CD4-positive, alpha-beta T cell (primary cell): ENCODE data around the gene ACSL5. TPM values are rescaled to one million over a fixed set of nuclear protein-coding genes. Genes with fewer than 3 reads are reported as not detected.

ENCODE experiments used
- ATAC-seq: fragments of 200-7000 bp; cut with Tn5 transposase; one replicate; pipeline ENCODE4 v1.10.0; 2022; ENCODE audit warnings: mild to moderate bottlenecking; ENCODE audit not compliant: poor library complexity
- CTCF ChIA-PET: fragments of 350-600 bp; sonication (Branson Sonifier 250); formaldehyde crosslinking; loops from one replicate; lab custom pipeline; 2021; ENCODE audit warnings: antibody characterized with exemption, inconsistent platforms; lab: Charles Lee
- POLR2A ChIA-PET: fragments of 350-600 bp; sonication (Branson Sonifier 250); formaldehyde crosslinking; loops from one replicate; lab custom pipeline; 2021; ENCODE audit warnings: antibody characterized with exemption, inconsistent platforms; lab: Charles Lee
- DNase-seq, 14 experiments: peaks; one replicate each; pipeline ENCODE4 v3.0.0-alpha.2; 2013 to 2020; ENCODE audit warnings: mixed read lengths in 2 of 14
- H3K27ac ChIP-seq, 2 donors: one replicate each; pipeline versions ENCODE4 v1.5.1 to v1.7.0; 2013; ENCODE audit warnings: low read length in 2 of 2, low read depth in 1 of 2, mild to moderate bottlenecking in 1 of 2
- H3K27me3 ChIP-seq, 2 experiments: 1 replicate in 1 of 2; 2 replicates in 1 of 2; pipeline versions ENCODE4 v1.6.1 to v1.7.0; 2013; ENCODE audit warnings: low read length in 2 of 2, control low read depth in 1 of 2, mild to moderate bottlenecking in 1 of 2, moderate library complexity in 1 of 2; ENCODE audit not compliant: insufficient read depth in 2 of 2, control insufficient read depth in 1 of 2
- H3K36me3 ChIP-seq: one replicate; pipeline ENCODE4 v1.6.1; 2013; ENCODE audit warnings: low read length, control low read depth; ENCODE audit not compliant: insufficient read depth
- H3K4me1 ChIP-seq: one replicate; pipeline ENCODE4 v1.6.1; 2013; ENCODE audit warnings: low read length, control low read depth; ENCODE audit not compliant: insufficient read depth
- H3K4me3 ChIP-seq: one replicate; pipeline ENCODE4 v1.5.1; 2013; ENCODE audit warnings: mild to moderate bottlenecking, low read length, moderate library complexity
- H3K9me3 ChIP-seq, 2 experiments: 1 replicate in 1 of 2; 2 replicates in 1 of 2; pipeline versions ENCODE4 v1.6.1 to v1.7.0; 2013; ENCODE audit warnings: low read length in 2 of 2, mild to moderate bottlenecking in 2 of 2, control low read depth in 1 of 2, moderate library complexity in 1 of 2; ENCODE audit not compliant: control insufficient read depth in 1 of 2, insufficient read depth in 1 of 2
- H3K27ac Mint-ChIP-seq: one replicate; pipeline ENCODE4 v1.8.0; 2020; ENCODE audit warnings: mixed read lengths
- H3K27me3 Mint-ChIP-seq: one replicate; pipeline ENCODE4 v1.8.0; 2021; ENCODE audit warnings: mixed read lengths
- H3K36me3 Mint-ChIP-seq: one replicate; pipeline ENCODE4 v1.8.0; 2021; ENCODE audit warnings: low read depth, mixed read lengths
- H3K4me1 Mint-ChIP-seq: one replicate; pipeline ENCODE4 v1.8.0; 2021; ENCODE audit warnings: low read depth, mixed read lengths
- H3K4me3 Mint-ChIP-seq: one replicate; pipeline ENCODE4 v1.8.0; 2020; ENCODE audit warnings: mild to moderate bottlenecking, mixed read lengths
- H3K9me3 Mint-ChIP-seq: one replicate; pipeline ENCODE4 v1.8.0; 2020; ENCODE audit warnings: mixed read lengths
- intact Hi-C, 2 experiments: fragments of 100-400 bp; cut with DNase I in 1 of 2; cut with micrococcal nuclease in 1 of 2; formaldehyde crosslinking; loops; one replicate each; pipeline versions ENCODE4 v1.15.1 to v1.9.0; 2023 to 2025; cut with DNase I, micrococcal nuclease
- total RNA-seq, 174 experiments: library from RNA in 2 of 174; stranded (reverse) in 2 of 174; gene quantifications; one replicate each; pipeline ENCODE4 v1.2.3 and lab custom pipeline; 2021 to 2026
- TF ChIP-seq, protein P1 (sequence below): fragments of 200-600 bp; IDR thresholded peaks from one replicate; pipeline ENCODE4 v1.8.0; 2022; ENCODE audit warnings: antibody characterized with exemption, mild to moderate bottlenecking

ACSL5 gene
- total RNA-seq, 2 experiments from 2014 or later: 11.4 to 14.1 TPM

DNA sequence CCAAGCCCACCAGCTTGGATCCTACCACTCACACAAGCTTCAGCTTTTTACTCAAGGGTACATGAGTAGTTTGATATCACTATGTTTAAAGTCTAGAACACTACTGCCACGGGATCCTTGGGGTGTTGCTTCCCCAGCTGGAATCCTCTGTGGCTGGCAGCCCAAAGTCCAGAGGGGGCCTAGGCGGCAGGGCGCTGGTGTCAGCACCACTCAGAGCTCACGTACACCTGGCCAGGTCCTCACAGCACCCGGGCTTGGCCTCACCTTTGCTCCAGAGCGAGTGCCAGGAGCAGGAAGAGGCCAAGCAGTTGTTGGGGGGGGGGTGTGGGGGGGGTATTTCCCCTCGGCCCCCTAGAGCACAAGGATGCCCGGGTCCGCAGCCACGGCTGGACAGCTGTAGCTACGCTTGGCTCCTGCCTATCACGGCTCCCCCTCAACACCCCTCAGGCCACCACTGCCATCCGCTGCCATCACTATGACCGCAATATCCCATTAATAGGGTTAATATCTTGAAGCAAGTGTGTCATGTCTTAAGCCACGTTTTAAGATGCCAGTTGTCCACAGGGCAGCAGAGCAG, 55.8 kb downstream of the ACSL5 start:
- ATAC-seq (no peak), DNase-seq (no peak)
- H3K27me3 ChIP-seq: no peaks in the 10 kb centered on the region
- Mint-ChIP-seq H3K36me3 (peaks cover 91% of the 10 kb centered on the region), H3K4me1 (no peaks in the 10 kb centered on the region), H3K27ac (peak overlapping the region; percentile 40), H3K4me3 (no peak overlapping the region), H3K9me3 (no peaks in the 10 kb centered on the region), H3K27me3 (no peaks in the 10 kb centered on the region)
- H3K4me1 ChIP-seq: no peaks in the 10 kb centered on the region
- ChIA-PET CTCF (no interaction called here), POLR2A (no interaction called here)
- TF ChIP-seq, protein P1, sequence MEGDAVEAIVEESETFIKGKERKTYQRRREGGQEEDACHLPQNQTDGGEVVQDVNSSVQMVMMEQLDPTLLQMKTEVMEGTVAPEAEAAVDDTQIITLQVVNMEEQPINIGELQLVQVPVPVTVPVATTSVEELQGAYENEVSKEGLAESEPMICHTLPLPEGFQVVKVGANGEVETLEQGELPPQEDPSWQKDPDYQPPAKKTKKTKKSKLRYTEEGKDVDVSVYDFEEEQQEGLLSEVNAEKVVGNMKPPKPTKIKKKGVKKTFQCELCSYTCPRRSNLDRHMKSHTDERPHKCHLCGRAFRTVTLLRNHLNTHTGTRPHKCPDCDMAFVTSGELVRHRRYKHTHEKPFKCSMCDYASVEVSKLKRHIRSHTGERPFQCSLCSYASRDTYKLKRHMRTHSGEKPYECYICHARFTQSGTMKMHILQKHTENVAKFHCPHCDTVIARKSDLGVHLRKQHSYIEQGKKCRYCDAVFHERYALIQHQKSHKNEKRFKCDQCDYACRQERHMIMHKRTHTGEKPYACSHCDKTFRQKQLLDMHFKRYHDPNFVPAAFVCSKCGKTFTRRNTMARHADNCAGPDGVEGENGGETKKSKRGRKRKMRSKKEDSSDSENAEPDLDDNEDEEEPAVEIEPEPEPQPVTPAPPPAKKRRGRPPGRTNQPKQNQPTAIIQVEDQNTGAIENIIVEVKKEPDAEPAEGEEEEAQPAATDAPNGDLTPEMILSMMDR: no peak
- H3K4me3 ChIP-seq: no peak overlapping the region
- peak overlapping the region in 1 of 2 donors; percentile 16 for H3K27ac ChIP-seq
- H3K36me3 ChIP-seq: peaks cover 94% of the 10 kb centered on the region
- H3K9me3 ChIP-seq: no peaks in the 10 kb centered on the region
- intact Hi-C loops: no loop called here

DNA sequence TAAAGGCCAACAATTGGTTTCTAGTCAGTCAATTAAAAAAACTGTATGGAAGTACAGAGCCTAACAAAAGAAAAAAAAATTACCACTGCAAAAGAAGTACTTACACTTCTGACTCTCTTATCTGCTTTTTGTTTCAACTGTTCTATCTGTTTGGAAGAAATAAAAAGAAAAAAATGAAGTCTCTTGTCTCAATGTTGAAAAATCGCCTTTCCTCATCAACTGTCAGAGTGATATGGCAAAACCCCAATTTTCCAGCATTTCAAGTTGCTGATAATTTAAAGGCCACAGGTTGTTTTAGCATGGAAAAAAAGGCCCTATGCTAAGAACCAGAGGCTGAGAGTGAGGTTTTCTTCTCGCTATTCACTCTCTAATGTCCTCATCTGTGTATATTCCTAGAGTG, 59.2 kb downstream of the ACSL5 start:
- intact Hi-C loops: no loop called here
- no peaks in the 10 kb centered on the region for H3K27me3 ChIP-seq
- DNase-seq (no peak), ATAC-seq (no peak)
- H3K4me3 Mint-ChIP-seq: no peak overlapping the region
- no peak overlapping the region for H3K4me3 ChIP-seq
- H3K9me3 Mint-ChIP-seq: no peaks in the 10 kb centered on the region
- POLR2A ChIA-PET: no interaction called here
- H3K36me3 ChIP-seq: peaks cover 80% of the 10 kb centered on the region
- H3K27me3 Mint-ChIP-seq: no peaks in the 10 kb centered on the region
- TF ChIP-seq, protein P1: no peak
- no peaks in the 10 kb centered on the region for H3K4me1 ChIP-seq
- peaks cover 88% of the 10 kb centered on the region for H3K36me3 Mint-ChIP-seq
- H3K27ac Mint-ChIP-seq: no peak overlapping the region
- H3K9me3 ChIP-seq: no peaks in the 10 kb centered on the region
- CTCF ChIA-PET: interaction anchor here (1.3 kb wide), 1 partner anchor 17 kb away, joined by 6 read pairs; no protein-coding TSS in a partner anchor
- no peak overlapping the region for H3K27ac ChIP-seq
- no peaks in the 10 kb centered on the region for H3K4me1 Mint-ChIP-seq

DNA sequence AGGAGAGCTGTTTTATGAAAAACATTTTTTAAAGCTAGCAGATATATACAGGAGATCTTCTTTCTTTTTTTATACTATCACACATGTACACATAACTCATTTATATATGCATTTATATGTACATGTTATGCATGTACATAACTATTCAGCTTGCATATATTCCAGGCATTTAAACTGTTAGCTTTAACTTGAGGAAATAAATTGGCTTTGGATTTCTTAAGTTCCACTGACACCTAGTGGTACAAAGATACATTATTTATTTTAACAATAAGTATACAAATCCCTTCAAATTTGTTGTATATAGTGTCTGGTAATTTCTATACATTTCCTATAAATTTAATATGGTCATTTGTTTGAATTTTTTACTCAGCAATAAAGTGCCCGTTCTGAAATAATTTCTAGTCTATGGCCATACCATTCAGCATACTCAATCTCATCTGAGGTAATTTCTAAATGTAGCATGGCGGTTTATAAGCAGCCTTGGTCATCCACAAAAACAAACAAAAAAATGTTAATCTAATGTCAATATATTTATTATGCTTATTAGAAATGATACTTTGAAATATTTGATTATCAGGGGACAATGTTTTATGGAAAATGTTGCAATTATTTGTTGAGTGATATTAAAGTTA, 61.2 kb downstream of the ACSL5 start:
- ATAC-seq: no peak
- intact Hi-C loops: loop anchor here in 1 of 2 experiments (5.0 kb wide), 1 partner anchor 118 kb away; no protein-coding TSS in a partner anchor
- Histone ChIP-seq H3K4me3 (no peak overlapping the region), H3K27ac (no peak overlapping the region), H3K27me3 (no peaks in the 10 kb centered on the region), H3K4me1 (no peaks in the 10 kb centered on the region), H3K36me3 (peaks cover 84% of the 10 kb centered on the region), H3K9me3 (no peaks in the 10 kb centered on the region)
- DNase-seq: peak in 3 of 14 experiments; percentile 41 to 46 (median 44)
- TF ChIP-seq, protein P1: peak; percentile 45
- H3K4me1 Mint-ChIP-seq: no peaks in the 10 kb centered on the region
- H3K9me3 Mint-ChIP-seq: no peaks in the 10 kb centered on the region
- ChIA-PET POLR2A (interaction anchor here (0.7 to 1.9 kb wide), 3 partner anchors 12 to 60 kb away, joined by 3 to 9 read pairs (median 5); partner anchors contain the start of genes VTI1A and ZDHHC6), CTCF (interaction anchor here (0.6 to 1.9 kb wide), 7 partner anchors 9 to 319 kb away, joined by 3 to 7 read pairs (median 3); partner anchors contain the start of genes VTI1A and ZDHHC6)
- H3K27ac Mint-ChIP-seq: no peak overlapping the region
- peaks cover 82% of the 10 kb centered on the region for H3K36me3 Mint-ChIP-seq
- H3K27me3 Mint-ChIP-seq: no peaks in the 10 kb centered on the region
- no peak overlapping the region for H3K4me3 Mint-ChIP-seq
